ENCODE results near the gene RPL6. TPM values are rescaled to one million over a fixed set of nuclear protein-coding genes. Genes with fewer than 3 reads are reported as not detected.

Gene RPL6
- total and polyA plus RNA-seq, 7 donors = 1,578 to 2,662 (median 1,962) TPM

GRCh38 chr12:112427760-112428159, 18.4 kb upstream of the RPL6 start:
- WGBS, 2 donors = 96 to 98% methylated on average over 2 of the region's 2 CpGs
- Histone ChIP-seq H3K27ac (no peak overlapping the region), H3K27me3 (no peaks in the 10 kb centered on the region), H3K36me3 (no peaks in the 10 kb centered on the region), H3K4me3 (no peak overlapping the region), H3K4me1 (peaks cover 0 to 14% (median 4%) of the 10 kb centered on the region in 4 donors), H3K9me3 (no peaks in the 10 kb centered on the region)
- intact Hi-C loops (cut with DNase I) = no loop called here
- TF ChIP-seq POLR2AphosphoS5 (IDR thresholded peaks at IDR 0.05) (no peak), CTCF (IDR thresholded peaks at IDR 0.05) (no peak), EP300 (IDR thresholded peaks at IDR 0.05) (no peak), POLR2A (IDR thresholded peaks at IDR 0.05) (no peak)
- no peak for DNase-seq

- TF ChIP-seq POLR2AphosphoS5 (IDR thresholded peaks at IDR 0.05) (no peak), POLR2A (IDR thresholded peaks at IDR 0.05) (no peak), EP300 (IDR thresholded peaks at IDR 0.05) (no peak), CTCF (IDR thresholded peaks at IDR 0.05) (no peak)
- Histone ChIP-seq H3K27ac (no peak overlapping the region), H3K9me3 (no peaks in the 10 kb centered on the region), H3K4me1 (peaks cover 0 to 28% (median 13%) of the 10 kb centered on the region in 4 donors), H3K36me3 (no peaks in the 10 kb centered on the region), H3K4me3 (no peak overlapping the region), H3K27me3 (no peaks in the 10 kb centered on the region)
- no peak for DNase-seq
- intact Hi-C loops (cut with DNase I) = no loop called here
- WGBS, 2 donors = 89 to 96% methylated on average over 7 of the region's 7 CpGs
Observed at GRCh38 chr12:112425582-112426382, 16.4 kb upstream of the RPL6 start.

- Histone ChIP-seq H3K27me3 (no peaks in the 10 kb centered on the region), H3K36me3 (no peaks in the 10 kb centered on the region), H3K4me1 (peaks cover 0 to 43% (median 26%) of the 10 kb centered on the region in 4 donors), H3K9me3 (no peaks in the 10 kb centered on the region), H3K27ac (no peak overlapping the region), H3K4me3 (no peak overlapping the region)
- 96 to 98% methylated on average over 3 of the region's 3 CpGs for WGBS, 2 donors
- intact Hi-C loops (cut with DNase I) = no loop called here
- no peak for DNase-seq
- TF ChIP-seq CTCF (IDR thresholded peaks at IDR 0.05) (no peak), POLR2A (IDR thresholded peaks at IDR 0.05) (no peak), EP300 (IDR thresholded peaks at IDR 0.05) (no peak), POLR2AphosphoS5 (IDR thresholded peaks at IDR 0.05) (no peak)
Observed at GRCh38 chr12:112424126-112424525, 14.7 kb upstream of the RPL6 start.

GRCh38 chr12:112422531-112422930, 13.1 kb upstream of the RPL6 start:
- H3K36me3 ChIP-seq = no peaks in the 10 kb centered on the region
- H3K27me3 ChIP-seq = no peaks in the 10 kb centered on the region
- no peak for DNase-seq
- H3K4me1 ChIP-seq = peaks cover 0 to 50% (median 34%) of the 10 kb centered on the region in 4 donors
- H3K9me3 ChIP-seq = no peaks in the 10 kb centered on the region
- peak overlapping the region in 1 of 4 donors; percentile 15 for H3K27ac ChIP-seq
- intact Hi-C loops (cut with DNase I) = no loop called here
- 67 to 72% methylated on average over 5 of the region's 5 CpGs for WGBS, 2 donors
- TF ChIP-seq CTCF (IDR thresholded peaks at IDR 0.05) = no peak
- no peak for TF ChIP-seq POLR2AphosphoS5 (IDR thresholded peaks at IDR 0.05)
- no peak for TF ChIP-seq POLR2A (IDR thresholded peaks at IDR 0.05)
- no peak for TF ChIP-seq EP300 (IDR thresholded peaks at IDR 0.05)
- no peak overlapping the region for H3K4me3 ChIP-seq

Data from sigmoid colon (tissue), 7 donors.